ENCODE results near the gene ADGRL2. TPM values are rescaled to one million over a fixed set of nuclear protein-coding genes. Genes with fewer than 3 reads are reported as not detected.

Gene ADGRL2
- total and polyA plus RNA-seq, 3 donors from 2014 or later: 13.5 to 25.2 (median 13.8) TPM

GRCh38 chr1:81781749-81782148, 19.0 kb upstream of the ADGRL2 start:
- H3K27me3 ChIP-seq: no peaks in the 10 kb centered on the region
- intact Hi-C loops (cut with DNase I; ENCODE audit: low total_unique reads): no loop called here
- no peak for TF ChIP-seq CTCF (IDR thresholded peaks at IDR 0.05)
- H3K9me3 ChIP-seq: no peaks in the 10 kb centered on the region
- H3K4me3 ChIP-seq: no peak overlapping the region
- 91 to 97% methylated on average over 2 of the region's 2 CpGs for WGBS, 2 donors
- H3K27ac ChIP-seq: no peak overlapping the region
- no peak for DNase-seq
- no peaks in the 10 kb centered on the region for H3K36me3 ChIP-seq (ENCODE audit: low read depth, missing control alignments)
- no peaks in the 10 kb centered on the region for H3K4me1 ChIP-seq

DNA sequence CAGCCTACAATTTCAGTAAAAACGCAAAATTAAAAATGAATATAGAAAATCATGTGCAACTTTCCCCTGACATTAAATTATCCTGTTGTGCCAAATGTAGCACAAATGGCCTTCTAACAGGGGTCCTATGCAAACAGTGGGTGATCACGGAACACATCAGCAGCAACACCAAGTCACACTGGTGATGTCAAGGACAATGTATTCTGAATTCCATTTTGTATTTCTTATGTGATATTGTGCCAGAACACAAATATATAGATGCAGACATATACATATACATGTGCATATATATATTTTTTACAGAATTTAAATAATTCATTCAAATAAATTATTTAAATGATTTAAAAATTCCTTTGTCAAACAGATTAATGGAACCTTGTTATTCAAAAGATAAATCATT, 8.6 kb upstream of the ADGRL2 start:
- TF ChIP-seq POLR2A (IDR thresholded peaks at IDR 0.05) (no peak), CTCF (IDR thresholded peaks at IDR 0.05) (no peak)
- H3K36me3 ChIP-seq (ENCODE audit: low read depth, missing control alignments): no peaks in the 10 kb centered on the region
- DNase-seq: no peak
- intact Hi-C loops (cut with DNase I; ENCODE audit: low total_unique reads): no loop called here
- WGBS, 2 donors: 95 to 97% methylated on average over 2 of the region's 2 CpGs
- H3K4me3 ChIP-seq: no peak overlapping the region
- H3K27ac ChIP-seq: no peak overlapping the region
- H3K9me3 ChIP-seq: no peaks in the 10 kb centered on the region
- H3K27me3 ChIP-seq: no peaks in the 10 kb centered on the region
- H3K4me1 ChIP-seq: no peaks in the 10 kb centered on the region

DNA sequence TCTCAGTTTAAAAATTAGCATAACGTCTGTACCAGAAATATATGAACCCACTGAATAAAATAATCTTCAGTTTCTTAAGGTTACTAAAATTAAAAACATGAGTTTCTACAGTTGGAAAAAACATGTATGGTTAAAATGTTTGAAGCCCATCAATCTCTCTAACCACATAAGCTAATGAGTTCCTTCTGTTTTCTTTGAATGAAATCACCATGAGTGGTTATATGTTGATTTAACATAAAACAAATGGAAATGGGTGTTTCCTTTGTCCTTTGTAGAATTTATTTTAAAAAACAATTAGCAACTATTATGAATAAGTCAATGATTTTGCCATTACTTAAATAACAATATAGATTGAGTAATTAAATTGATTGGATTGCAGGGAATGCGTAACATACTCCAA, 3.0 kb upstream of the ADGRL2 start:
- no peak overlapping the region for H3K4me3 ChIP-seq
- H3K27ac ChIP-seq: no peak overlapping the region
- H3K27me3 ChIP-seq: no peaks in the 10 kb centered on the region
- intact Hi-C loops (cut with DNase I; ENCODE audit: low total_unique reads): no loop called here
- DNase-seq: no peak
- H3K36me3 ChIP-seq (ENCODE audit: low read depth, missing control alignments): no peaks in the 10 kb centered on the region
- TF ChIP-seq CTCF (IDR thresholded peaks at IDR 0.05) (no peak), POLR2A (IDR thresholded peaks at IDR 0.05) (no peak)
- 93% methylated on average over 2 of the region's 2 CpGs for WGBS, 2 donors
- no peaks in the 10 kb centered on the region for H3K4me1 ChIP-seq
- no peaks in the 10 kb centered on the region for H3K9me3 ChIP-seq

DNA sequence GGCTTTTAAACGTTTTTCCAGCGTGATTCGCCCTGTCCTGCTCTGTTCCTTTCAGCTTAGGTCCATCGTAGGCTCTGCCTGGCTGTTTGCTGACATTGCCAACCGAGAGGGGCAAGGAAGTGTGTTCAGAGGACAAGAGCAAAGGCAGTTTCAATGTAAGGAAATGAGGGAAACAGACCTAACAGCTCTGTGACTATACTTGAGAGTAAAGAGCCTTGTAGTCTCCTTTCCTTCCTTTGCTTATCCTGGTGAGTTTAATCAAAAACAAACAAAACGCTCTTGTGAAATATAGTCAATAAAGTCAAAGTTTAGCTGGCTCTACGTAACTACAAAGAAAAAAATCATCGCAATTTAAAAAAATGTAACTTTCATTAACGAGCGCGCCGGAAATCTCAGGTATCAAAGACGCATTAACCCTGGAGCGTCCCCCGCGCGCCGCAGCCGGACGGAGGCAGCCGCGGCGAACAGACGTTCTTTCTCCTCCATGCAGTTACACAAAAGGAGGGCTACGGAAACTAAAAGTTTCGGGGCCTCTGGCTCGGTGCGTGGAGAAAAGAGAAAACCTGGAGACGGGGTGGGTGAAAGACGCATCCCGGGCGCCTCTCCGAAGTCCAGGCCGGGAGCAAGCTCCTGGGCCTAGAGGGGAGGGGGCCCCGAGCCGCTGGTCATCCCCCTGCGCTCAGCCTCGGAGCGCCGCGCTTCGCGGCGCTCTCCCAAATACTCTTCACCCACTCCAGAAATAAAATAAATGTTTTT, 617 bp upstream of the ADGRL2 start:
- Histone ChIP-seq H3K27ac (peak overlapping the region; percentile 95 to 96), H3K4me3 (peak overlapping the region; percentile 77 to 90), H3K27me3 (no peaks in the 10 kb centered on the region), H3K4me1 (no peaks in the 10 kb centered on the region), H3K9me3 (no peaks in the 10 kb centered on the region), H3K36me3 (ENCODE audit: low read depth, missing control alignments) (no peaks in the 10 kb centered on the region)
- intact Hi-C loops (cut with DNase I; ENCODE audit: low total_unique reads): no loop called here
- DNase-seq: peak; percentile 73
- TF ChIP-seq POLR2A (IDR thresholded peaks at IDR 0.05) (no peak), CTCF (IDR thresholded peaks at IDR 0.05) (no peak)
- 1% methylated on average over 33 to 44 of the region's 44 CpGs for WGBS, 2 donors

Data from testis (tissue), 3 donors.